Gastroesophageal sphincter (tissue), 4 donors: ENCODE measurements around the gene FAM180A. TPM values are rescaled to one million over a fixed set of nuclear protein-coding genes. Genes with fewer than 3 reads are reported as not detected.
"Not testable (repeated sequence)": the region's sequence is repeated elsewhere in the genome, so short reads cannot be mapped to it uniquely, and the experiment has no call there.

Experiments used
- ATAC-seq: fragments of 150-250 bp; one replicate; pipeline ENCODE4 v1.9.1; 2016; ENCODE audit warnings: mild to moderate bottlenecking, moderate library complexity
- H3K27ac ChIP-seq, 4 donors: fragments of 200-600 bp; sonication (generic) in 3 of 4; 1 replicate in 3 of 4; 2 replicates in 1 of 4; pipeline ENCODE4 v1.5.1; 2016 to 2019
- H3K27me3 ChIP-seq: fragments of 200-600 bp; sonication (generic); one replicate; pipeline ENCODE4 v1.5.1; 2019
- H3K36me3 ChIP-seq, 2 donors: fragments of 200-600 bp; sonication (generic); one replicate each; pipeline ENCODE4 v1.5.1; 2019; ENCODE audit warnings: control low read depth in 1 of 2
- H3K4me1 ChIP-seq, 3 donors: fragments of 200-600 bp; sonication (generic); 1 replicate in 2 of 3; 2 replicates in 1 of 3; pipeline ENCODE4 v1.5.1; 2016 to 2019; ENCODE audit warnings: control low read depth in 2 of 3
- H3K4me3 ChIP-seq, 2 donors: fragments of 200-600 bp; sonication (generic); one replicate each; pipeline ENCODE4 v1.5.1; 2019; ENCODE audit warnings: mild to moderate bottlenecking in 1 of 2, moderate library complexity in 1 of 2
- H3K9me3 ChIP-seq, 3 donors: fragments of 200-600 bp; sonication (generic); one replicate each; pipeline ENCODE4 v1.5.1; 2017 to 2019; ENCODE audit warnings: control low read depth in 2 of 3
- EP300 ChIP-seq: sonication (generic); formaldehyde crosslinking; IDR thresholded peaks from one replicate; pipeline ENCODE4 v1.6.1; 2017; ENCODE audit warnings: antibody characterized with exemption, mild to moderate bottlenecking
- POLR2A ChIP-seq, 2 donors: fragments of 450-650 bp; IDR thresholded peaks; one replicate each; pipeline ENCODE4 v1.6.1; 2017; ENCODE audit warnings: antibody characterized with exemption in 2 of 2, mild to moderate bottlenecking in 2 of 2, moderate library complexity in 1 of 2
- POLR2AphosphoS5 ChIP-seq: sonication (generic); formaldehyde crosslinking; IDR thresholded peaks from one replicate; pipeline ENCODE4 v1.6.1; 2017; ENCODE audit warnings: antibody characterized with exemption
- WGBS, 2 donors: methylation state at CpG; one replicate each; pipeline ENCODE4 v1.1.5; 2018; ENCODE audit warnings: low coverage in 1 of 2; 5-methylcytosine and 5-hydroxymethylcytosine counted together
- total RNA-seq, 4 donors: library from RNA; depleted of rRNA; stranded (reverse); fragments of >200 nt; gene quantifications; one replicate each; pipeline ENCODE4 v1.1.0, GENCODE V29; 2016
- TF ChIP-seq, protein P1 (sequence below), 4 experiments: fragments of 200-600 bp in 2 of 4; fragments of 450-650 bp in 2 of 4; sonication (generic) in 1 of 4; IDR thresholded peaks; one replicate each; pipeline ENCODE4 v1.5.1; 2017 to 2019; ENCODE audit warnings: antibody characterized with exemption in 4 of 4, mild to moderate bottlenecking in 2 of 4, moderate library complexity in 2 of 4

The FAM180A gene
- total RNA-seq, 4 donors from 2014 or later, result 2.6 to 8.5 (median 3.7) TPM

DNA sequence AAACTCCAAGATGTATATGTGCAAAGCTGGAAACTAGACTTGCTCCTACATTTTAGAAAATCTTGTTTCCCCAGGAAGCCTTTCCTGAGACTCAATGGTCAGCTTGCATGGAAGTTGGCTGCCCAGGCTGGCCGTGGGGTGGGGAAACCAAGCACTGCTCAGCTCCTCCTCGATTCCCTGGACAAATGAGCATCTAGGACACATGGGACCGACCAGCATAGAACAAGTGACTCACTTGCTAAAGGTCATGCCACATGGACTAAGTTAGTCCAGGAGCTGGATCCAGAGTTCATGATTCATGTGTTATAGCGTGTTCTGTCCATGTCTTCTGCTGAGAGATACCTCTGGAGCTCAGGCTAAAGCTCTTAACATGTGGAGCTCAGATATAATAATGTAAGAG, 6.2 kb downstream of the FAM180A start:
- H3K36me3 ChIP-seq, result no peaks in the 10 kb centered on the region

DNA sequence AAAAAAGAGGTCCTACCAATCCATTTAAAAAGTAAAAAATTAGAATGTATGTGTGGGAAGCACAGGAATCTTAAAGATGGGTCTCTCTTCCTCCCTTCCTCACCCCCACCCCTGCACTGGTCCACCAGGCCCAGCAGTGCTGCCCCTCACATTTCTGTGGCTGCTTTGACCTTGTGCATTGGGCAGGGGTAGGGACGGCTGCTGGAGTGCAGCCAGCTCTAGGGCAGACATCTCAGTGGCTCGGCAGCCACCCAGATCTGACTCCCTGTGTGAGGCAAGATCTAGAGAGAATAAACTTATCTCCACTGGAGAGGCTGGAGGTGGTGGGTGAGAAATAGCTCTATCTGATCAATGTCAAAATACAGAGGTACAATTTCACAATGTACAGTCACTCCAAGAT, 6.7 kb downstream of the FAM180A start:
- no peaks in the 10 kb centered on the region for H3K9me3 ChIP-seq
- no peak overlapping the region for H3K4me3 ChIP-seq
- no peaks in the 10 kb centered on the region for H3K27me3 ChIP-seq
- no peak for ATAC-seq
- no peak overlapping the region for H3K27ac ChIP-seq
- TF ChIP-seq POLR2AphosphoS5, result no peak
- TF ChIP-seq, protein P1, sequence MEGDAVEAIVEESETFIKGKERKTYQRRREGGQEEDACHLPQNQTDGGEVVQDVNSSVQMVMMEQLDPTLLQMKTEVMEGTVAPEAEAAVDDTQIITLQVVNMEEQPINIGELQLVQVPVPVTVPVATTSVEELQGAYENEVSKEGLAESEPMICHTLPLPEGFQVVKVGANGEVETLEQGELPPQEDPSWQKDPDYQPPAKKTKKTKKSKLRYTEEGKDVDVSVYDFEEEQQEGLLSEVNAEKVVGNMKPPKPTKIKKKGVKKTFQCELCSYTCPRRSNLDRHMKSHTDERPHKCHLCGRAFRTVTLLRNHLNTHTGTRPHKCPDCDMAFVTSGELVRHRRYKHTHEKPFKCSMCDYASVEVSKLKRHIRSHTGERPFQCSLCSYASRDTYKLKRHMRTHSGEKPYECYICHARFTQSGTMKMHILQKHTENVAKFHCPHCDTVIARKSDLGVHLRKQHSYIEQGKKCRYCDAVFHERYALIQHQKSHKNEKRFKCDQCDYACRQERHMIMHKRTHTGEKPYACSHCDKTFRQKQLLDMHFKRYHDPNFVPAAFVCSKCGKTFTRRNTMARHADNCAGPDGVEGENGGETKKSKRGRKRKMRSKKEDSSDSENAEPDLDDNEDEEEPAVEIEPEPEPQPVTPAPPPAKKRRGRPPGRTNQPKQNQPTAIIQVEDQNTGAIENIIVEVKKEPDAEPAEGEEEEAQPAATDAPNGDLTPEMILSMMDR (IDR thresholded peaks at IDR 0.05), result no peak
- no peak for TF ChIP-seq POLR2A (IDR thresholded peaks at IDR 0.05)
- no peak for TF ChIP-seq EP300
- 46 to 83% methylated on average over 1 to 2 of the region's 2 CpGs for WGBS, 2 donors
- no peaks in the 10 kb centered on the region for H3K36me3 ChIP-seq
- peaks cover 0 to 9% (median 0%) of the 10 kb centered on the region in 3 donors for H3K4me1 ChIP-seq

More for the DNA sequence above, 6.2 kb downstream of the FAM180A start:
- 85 to 100% methylated on average over 1 to 4 of the region's 4 CpGs for WGBS, 2 donors
- no peaks in the 10 kb centered on the region for H3K27me3 ChIP-seq
- TF ChIP-seq POLR2A (IDR thresholded peaks at IDR 0.05) (no peak), EP300 (no peak), POLR2AphosphoS5 (no peak)
- TF ChIP-seq, protein P1 (IDR thresholded peaks at IDR 0.05), result no peak
- H3K27ac ChIP-seq, result no peak overlapping the region
- no peak overlapping the region for H3K4me3 ChIP-seq
- peaks cover 0 to 9% (median 0%) of the 10 kb centered on the region in 3 donors for H3K4me1 ChIP-seq
- no peak for ATAC-seq
- no peaks in the 10 kb centered on the region for H3K9me3 ChIP-seq

DNA sequence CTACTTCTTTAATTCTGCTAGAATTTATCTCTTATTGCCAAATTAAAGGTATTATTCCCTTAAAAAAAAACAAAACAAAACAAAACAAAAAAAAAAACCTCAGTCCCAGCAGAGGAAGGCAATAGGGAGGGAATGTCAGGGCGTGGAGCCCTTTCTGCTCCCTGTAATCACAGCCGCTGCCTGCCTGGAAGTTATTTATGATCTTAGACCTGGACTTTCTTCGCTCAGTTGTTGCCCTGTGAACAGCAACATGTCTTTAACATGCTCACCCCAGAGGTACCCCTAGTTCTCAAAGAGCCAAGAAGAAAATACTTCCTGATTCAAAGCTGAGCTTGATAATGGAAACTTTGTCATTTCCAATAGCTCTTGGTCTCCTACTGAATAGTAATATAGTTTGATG, 7.7 kb downstream of the FAM180A start:
- no peak for ATAC-seq
- Histone ChIP-seq H3K36me3 (no peaks in the 10 kb centered on the region), H3K4me1 (peaks cover 0 to 9% (median 0%) of the 10 kb centered on the region in 3 donors), H3K27ac (no peak overlapping the region), H3K4me3 (no peak overlapping the region), H3K27me3 (no peaks in the 10 kb centered on the region), H3K9me3 (no peaks in the 10 kb centered on the region)
- WGBS, 2 donors, result 67 to 88% methylated on average over 2 to 3 of the region's 3 CpGs
- TF ChIP-seq POLR2AphosphoS5 (no peak), POLR2A (IDR thresholded peaks at IDR 0.05) (no peak), EP300 (no peak)
- TF ChIP-seq, protein P1 (IDR thresholded peaks at IDR 0.05), result no peak

DNA sequence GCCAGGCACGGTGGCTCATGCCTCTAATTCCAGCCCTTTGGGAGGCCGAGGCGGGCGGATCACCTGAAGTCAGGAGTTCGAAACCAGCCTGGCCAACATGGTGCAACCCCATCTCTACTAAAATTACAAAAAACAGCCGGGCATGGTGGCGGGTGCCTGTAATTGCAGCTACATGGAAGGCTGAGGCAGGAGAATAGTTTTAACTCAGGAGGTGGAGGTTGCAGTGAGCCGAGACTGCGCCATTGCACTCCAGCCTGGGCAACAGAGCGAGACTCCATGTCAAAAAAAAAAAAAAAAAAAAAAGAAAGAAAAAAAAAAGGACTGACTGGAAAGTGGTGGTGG, 11.3 kb downstream of the FAM180A start:
- H3K36me3 ChIP-seq, H3K4me3 ChIP-seq, H3K27ac ChIP-seq, H3K27me3 ChIP-seq, H3K4me1 ChIP-seq, H3K9me3 ChIP-seq, ATAC-seq: not testable (repeated sequence)
- 89 to 100% methylated on average over 2 to 3 of the region's 10 CpGs for WGBS, 2 donors

DNA sequence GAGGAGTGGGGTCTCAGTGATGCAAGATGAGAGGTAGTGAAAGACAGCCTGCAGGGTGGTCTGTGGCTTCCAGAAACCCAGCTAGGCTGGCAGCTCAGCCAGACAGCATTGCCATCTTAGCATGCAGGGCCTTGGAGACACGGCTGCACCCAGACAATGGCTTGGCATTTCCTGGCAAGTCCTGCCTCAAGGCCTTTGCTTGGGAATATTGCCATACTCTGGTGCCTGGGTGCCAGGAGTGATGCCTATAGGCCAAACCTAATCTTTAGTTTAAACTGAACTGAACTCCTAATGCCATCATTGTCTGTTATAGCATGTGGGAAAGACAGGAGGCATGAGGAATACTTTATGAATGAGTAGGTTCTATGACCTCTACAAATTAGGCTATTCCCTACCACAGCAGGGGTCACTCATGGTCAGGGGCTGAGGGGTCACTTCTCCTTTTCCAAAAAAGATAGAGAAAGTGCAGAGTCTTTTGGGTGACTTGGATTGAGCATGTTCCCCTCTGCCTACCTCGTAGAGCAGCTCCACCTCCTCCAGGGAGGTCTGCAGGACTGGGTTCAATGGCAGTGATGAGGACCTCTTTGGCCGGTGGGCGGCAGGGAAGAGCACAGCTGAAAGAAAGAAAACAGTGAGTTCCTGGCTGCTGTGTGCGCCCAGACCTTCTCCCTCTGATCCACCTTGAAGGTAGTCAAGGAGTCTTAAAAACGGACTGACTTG, 11.9 kb downstream of the FAM180A start:
- no peak overlapping the region for H3K4me3 ChIP-seq
- no peaks in the 10 kb centered on the region for H3K9me3 ChIP-seq
- no peak overlapping the region for H3K27ac ChIP-seq
- WGBS, 2 donors, result 100% methylated on average over 2 of the region's 6 CpGs; no CpG with 5 or more reads in 1 of the 2 donors
- TF ChIP-seq, protein P1 (IDR thresholded peaks at IDR 0.05), result no peak
- H3K36me3 ChIP-seq, result peaks cover 0 to 7% of the 10 kb centered on the region in 2 donors
- ATAC-seq, result no peak
- no peaks in the 10 kb centered on the region for H3K27me3 ChIP-seq
- no peaks in the 10 kb centered on the region for H3K4me1 ChIP-seq
